Measurements from ENCODE around the gene NPEPL1.

DNA sequence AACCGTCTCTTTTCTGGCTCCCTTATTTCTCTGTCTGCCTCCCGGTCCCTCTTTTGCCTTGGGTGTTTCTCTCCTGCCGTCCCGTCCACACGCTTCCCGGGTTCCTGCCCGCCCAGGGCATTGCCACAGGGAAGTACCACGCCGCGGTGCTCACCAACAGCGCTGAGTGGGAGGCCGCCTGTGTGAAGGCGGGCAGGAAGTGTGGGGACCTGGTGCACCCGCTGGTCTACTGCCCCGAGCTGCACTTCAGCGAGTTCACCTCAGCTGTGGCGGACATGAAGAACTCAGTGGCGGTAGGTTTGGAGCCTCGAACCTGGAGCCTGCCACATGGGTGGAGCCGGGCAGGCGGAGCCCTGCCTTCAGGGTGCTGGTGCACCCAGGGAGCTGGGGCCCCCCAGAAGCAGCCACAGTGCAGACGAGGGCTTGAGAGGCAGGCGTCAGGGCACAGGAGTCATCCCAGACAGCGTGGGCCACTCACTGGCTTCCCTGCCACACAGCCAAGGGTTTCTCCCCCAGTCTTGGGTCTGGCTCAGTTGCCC, 21.3 kb downstream of the NPEPL1 start:
- TF ChIP-seq CTCF (IDR thresholded peaks at IDR 0.05) (no peak), POLR2A (IDR thresholded peaks at IDR 0.05) (no peak)
